Stimulated activated CD8-positive, alpha-beta memory T cell treated with anti-CD3 and anti-CD28 coated beads, Interleukin-15, amount 100 ng/mL, for 48 hours (primary cell): ENCODE results near the gene CACNG4.

Source experiments
- DNase-seq, 2 donors: peaks; one replicate each; pipeline ENCODE4 v3.0.0-alpha.2; 2020; ENCODE audit warnings: low read depth in 2 of 2

The CACNG4 gene

GRCh38 chr17:67066717-67067116, 102.2 kb downstream of the CACNG4 start:
- DNase-seq = no peak

GRCh38 chr17:67067571-67068482, 103.3 kb downstream of the CACNG4 start:
- DNase-seq = no peak

GRCh38 chr17:67068999-67069398, 104.5 kb downstream of the CACNG4 start:
- DNase-seq = no peak

- DNase-seq = no peak
Observed at GRCh38 chr17:67069603-67070136, 105.2 kb downstream of the CACNG4 start.

- DNase-seq = no peak
Observed at GRCh38 chr17:67071595-67071994, 107.1 kb downstream of the CACNG4 start.

GRCh38 chr17:67072885-67073284, 108.4 kb downstream of the CACNG4 start:
- DNase-seq = no peak

- DNase-seq = no peak
Observed at GRCh38 chr17:67074781-67075180, 110.3 kb downstream of the CACNG4 start.

GRCh38 chr17:67076290-67076689, 111.8 kb downstream of the CACNG4 start:
- DNase-seq = no peak

GRCh38 chr17:67078292-67078691, 113.8 kb downstream of the CACNG4 start:
- no peak for DNase-seq

- no peak for DNase-seq
Observed at GRCh38 chr17:67079491-67079890, 115.0 kb downstream of the CACNG4 start.

- no peak for DNase-seq
Observed at GRCh38 chr17:67080804-67081203, 116.3 kb downstream of the CACNG4 start.

GRCh38 chr17:67082107-67082506, 117.6 kb downstream of the CACNG4 start:
- DNase-seq = no peak
